ENCODE data around the gene XKR3. TPM values are rescaled to one million over a fixed set of nuclear protein-coding genes. Genes with fewer than 3 reads are reported as not detected.
"Not testable (repeated sequence)": the region's sequence is repeated elsewhere in the genome, so short reads cannot be mapped to it uniquely, and the experiment has no call there.

XKR3 gene
- total RNA-seq, 1 experiment from 2014 or later: not detected

GRCh38 chr22:16777284-16777924 is 47.8 kb downstream of the XKR3 start:
- H3K9me3 Mint-ChIP-seq (ENCODE audit: unreplicated experiment): no peaks in the 10 kb centered on the region
- CTCF ChIA-PET: interaction anchor here (0.7 kb wide), 1 partner anchor 33 kb away, joined by 4 read pairs; no protein-coding TSS in a partner anchor
- no peaks in the 10 kb centered on the region for H3K36me3 Mint-ChIP-seq (ENCODE audit: insufficient read depth, unreplicated experiment)
- no peaks in the 10 kb centered on the region for H3K4me1 Mint-ChIP-seq (ENCODE audit: insufficient read depth, unreplicated experiment)
- no peaks in the 10 kb centered on the region for H3K27me3 Mint-ChIP-seq (ENCODE audit: insufficient read depth, unreplicated experiment)
- H3K27ac Mint-ChIP-seq (ENCODE audit: low read depth, unreplicated experiment): no peak overlapping the region
- no peak overlapping the region for H3K4me3 Mint-ChIP-seq (ENCODE audit: unreplicated experiment)
- POLR2A ChIA-PET: no interaction called here
- BruUV-seq (replicated peaks): no TSS peak
- no peak for DNase-seq (ENCODE audit: unreplicated experiment)
- TF ChIP-seq CTCF (IDR thresholded peaks at IDR 0.05; ENCODE audit: unreplicated experiment): no peak
- intact Hi-C loops (cut with micrococcal nuclease): loop anchor here (10.0 kb wide), 1 partner anchor 277 kb away; no protein-coding TSS in a partner anchor

GRCh38 chr22:16776080-16776479 is 49.1 kb downstream of the XKR3 start:
- intact Hi-C loops (cut with micrococcal nuclease): loop anchor here (10.0 kb wide), 1 partner anchor 279 kb away; no protein-coding TSS in a partner anchor
- H3K9me3 Mint-ChIP-seq (ENCODE audit: unreplicated experiment): no peaks in the 10 kb centered on the region
- H3K27ac Mint-ChIP-seq (ENCODE audit: low read depth, unreplicated experiment): no peak overlapping the region
- POLR2A ChIA-PET: no interaction called here
- no peak for DNase-seq (ENCODE audit: unreplicated experiment)
- H3K4me3 Mint-ChIP-seq (ENCODE audit: unreplicated experiment): no peak overlapping the region
- no TSS peak for BruUV-seq (replicated peaks)
- no peaks in the 10 kb centered on the region for H3K27me3 Mint-ChIP-seq (ENCODE audit: insufficient read depth, unreplicated experiment)
- no peaks in the 10 kb centered on the region for H3K4me1 Mint-ChIP-seq (ENCODE audit: insufficient read depth, unreplicated experiment)
- CTCF ChIA-PET: interaction anchor here (0.7 to 1.3 kb wide), 3 partner anchors 136 to 290 kb away, joined by 3 to 5 read pairs (median 3); no protein-coding TSS in a partner anchor
- no peak for TF ChIP-seq CTCF (IDR thresholded peaks at IDR 0.05; ENCODE audit: unreplicated experiment)
- no peaks in the 10 kb centered on the region for H3K36me3 Mint-ChIP-seq (ENCODE audit: insufficient read depth, unreplicated experiment)

- Mint-ChIP-seq H3K9me3 (ENCODE audit: unreplicated experiment) (no peaks in the 10 kb centered on the region), H3K27me3 (ENCODE audit: insufficient read depth, unreplicated experiment) (no peaks in the 10 kb centered on the region), H3K36me3 (ENCODE audit: insufficient read depth, unreplicated experiment) (no peaks in the 10 kb centered on the region), H3K27ac (ENCODE audit: low read depth, unreplicated experiment) (no peak overlapping the region), H3K4me1 (ENCODE audit: insufficient read depth, unreplicated experiment) (no peaks in the 10 kb centered on the region), H3K4me3 (ENCODE audit: unreplicated experiment) (no peak overlapping the region)
- CTCF ChIA-PET: interaction anchor here (0.6 to 2.1 kb wide), 16 partner anchors 9 to 727 kb away, joined by 3 to 15 read pairs (median 3); no protein-coding TSS in a partner anchor
- no TSS peak for BruUV-seq (replicated peaks)
- no peak for TF ChIP-seq CTCF (IDR thresholded peaks at IDR 0.05; ENCODE audit: unreplicated experiment)
- intact Hi-C loops (cut with micrococcal nuclease): loop anchor here (5.0 to 10.0 kb wide), 2 partner anchors 117 to 280 kb away; no protein-coding TSS in a partner anchor
- POLR2A ChIA-PET: interaction anchor here (1.0 kb wide), 1 partner anchor 117 kb away, joined by 5 read pairs; no protein-coding TSS in a partner anchor
- DNase-seq (ENCODE audit: unreplicated experiment): no peak
These were observed 50.2 kb downstream of the XKR3 start for GRCh38 chr22:16774911-16775500.

GRCh38 chr22:16771569-16771968 is 53.6 kb downstream of the XKR3 start:
- H3K4me1 Mint-ChIP-seq (ENCODE audit: insufficient read depth, unreplicated experiment); POLR2A ChIA-PET; H3K9me3 Mint-ChIP-seq (ENCODE audit: unreplicated experiment); H3K27me3 Mint-ChIP-seq (ENCODE audit: insufficient read depth, unreplicated experiment); CTCF ChIA-PET; DNase-seq (ENCODE audit: unreplicated experiment); BruUV-seq (replicated peaks); H3K4me3 Mint-ChIP-seq (ENCODE audit: unreplicated experiment); H3K36me3 Mint-ChIP-seq (ENCODE audit: insufficient read depth, unreplicated experiment); H3K27ac Mint-ChIP-seq (ENCODE audit: low read depth, unreplicated experiment): not testable (repeated sequence)
- intact Hi-C loops (cut with micrococcal nuclease): loop anchor here (5.0 to 10.0 kb wide), 2 partner anchors 121 to 283 kb away; no protein-coding TSS in a partner anchor

- H3K27ac Mint-ChIP-seq (ENCODE audit: low read depth, unreplicated experiment); H3K4me3 Mint-ChIP-seq (ENCODE audit: unreplicated experiment); H3K4me1 Mint-ChIP-seq (ENCODE audit: insufficient read depth, unreplicated experiment); POLR2A ChIA-PET; CTCF ChIA-PET; BruUV-seq (replicated peaks); H3K36me3 Mint-ChIP-seq (ENCODE audit: insufficient read depth, unreplicated experiment); DNase-seq (ENCODE audit: unreplicated experiment); H3K27me3 Mint-ChIP-seq (ENCODE audit: insufficient read depth, unreplicated experiment); intact Hi-C loops (cut with micrococcal nuclease): not testable (repeated sequence)
- peaks cover 20% of the 10 kb centered on the region for H3K9me3 Mint-ChIP-seq (ENCODE audit: unreplicated experiment)
These were observed 57.3 kb downstream of the XKR3 start for GRCh38 chr22:16767927-16768326.

GRCh38 chr22:16762224-16762623 is 63.0 kb downstream of the XKR3 start:
- H3K27me3 Mint-ChIP-seq (ENCODE audit: insufficient read depth, unreplicated experiment); H3K36me3 Mint-ChIP-seq (ENCODE audit: insufficient read depth, unreplicated experiment); H3K4me3 Mint-ChIP-seq (ENCODE audit: unreplicated experiment); H3K27ac Mint-ChIP-seq (ENCODE audit: low read depth, unreplicated experiment); DNase-seq (ENCODE audit: unreplicated experiment); POLR2A ChIA-PET; intact Hi-C loops (cut with micrococcal nuclease); BruUV-seq (replicated peaks); H3K4me1 Mint-ChIP-seq (ENCODE audit: insufficient read depth, unreplicated experiment): not testable (repeated sequence)
- H3K9me3 Mint-ChIP-seq (ENCODE audit: unreplicated experiment): peaks cover 24% of the 10 kb centered on the region
- CTCF ChIA-PET: interaction anchor here (0.7 to 1.4 kb wide), 4 partner anchors 13 to 155 kb away, joined by 3 read pairs; no protein-coding TSS in a partner anchor

- H3K27me3 Mint-ChIP-seq (ENCODE audit: insufficient read depth, unreplicated experiment); H3K36me3 Mint-ChIP-seq (ENCODE audit: insufficient read depth, unreplicated experiment); CTCF ChIA-PET; intact Hi-C loops (cut with micrococcal nuclease); DNase-seq (ENCODE audit: unreplicated experiment); H3K4me3 Mint-ChIP-seq (ENCODE audit: unreplicated experiment); H3K4me1 Mint-ChIP-seq (ENCODE audit: insufficient read depth, unreplicated experiment); POLR2A ChIA-PET; H3K27ac Mint-ChIP-seq (ENCODE audit: low read depth, unreplicated experiment); BruUV-seq (replicated peaks): not testable (repeated sequence)
- peaks cover 13% of the 10 kb centered on the region for H3K9me3 Mint-ChIP-seq (ENCODE audit: unreplicated experiment)
These were observed 64.8 kb downstream of the XKR3 start for GRCh38 chr22:16760416-16760815.

Data from MCF 10A (cell line).